Panc1 (cell line): ENCODE results near the gene DACH1. TPM values are rescaled to one million over a fixed set of nuclear protein-coding genes. Genes with fewer than 3 reads are reported as not detected.

ENCODE experiments used
- ATAC-seq: fragments of 200-7000 bp; cut with Tn5 transposase; 2 replicates; pipeline ENCODE4 v1.9.1; 2020; ENCODE audit warnings: mild to moderate bottlenecking, moderate library complexity
- BruUV-seq: library from RNA; stranded (reverse); fragments of 400-500 nt; replicated peaks from 2 replicates; lab custom pipeline; 2021; lab: Mats Ljungman, UMichigan
- CTCF ChIA-PET: fragments of 300-600 bp; sonication (Branson Sonifier 250); formaldehyde crosslinking; loops from one replicate; lab custom pipeline; 2022; ENCODE audit warnings: antibody characterized with exemption; lab: Charles Lee
- POLR2A ChIA-PET: fragments of 300-600 bp; sonication (Branson Sonifier 250); formaldehyde crosslinking; loops from one replicate; lab custom pipeline; 2022; ENCODE audit warnings: antibody characterized with exemption; lab: Charles Lee
- DNase-seq: peaks from one replicate; pipeline ENCODE4 v3.0.0-alpha.2; 2010; ENCODE audit warnings: low read depth, low spot score
- H3K27ac ChIP-seq: 2 replicates; pipeline ENCODE4 v1.5.1; 2011; ENCODE audit warnings: mild to moderate bottlenecking, low read length, inconsistent platforms
- H3K27me3 ChIP-seq: fragments of 200-500 bp; sonication (Bioruptor generic); 2 replicates; pipeline ENCODE4 v1.6.0; 2014; ENCODE audit warnings: low read length, inconsistent platforms; ENCODE audit not compliant: control insufficient read depth, insufficient read depth
- H3K36me3 ChIP-seq: fragments of 200-500 bp; sonication (Bioruptor generic); 2 replicates; pipeline ENCODE4 v1.5.1; 2014; ENCODE audit warnings: inconsistent platforms, mild to moderate bottlenecking, low read length, moderate library complexity; ENCODE audit not compliant: control insufficient read depth, insufficient read depth
- H3K4me1 ChIP-seq: 2 replicates; pipeline ENCODE4 v1.5.1; 2011; ENCODE audit warnings: inconsistent platforms, mild to moderate bottlenecking, low read length, moderate library complexity; ENCODE audit not compliant: control insufficient read depth, insufficient read depth
- H3K4me3 ChIP-seq, 2 experiments: 2 replicates each; pipeline ENCODE4 v1.5.1; 2011 to 2012; ENCODE audit warnings: low read depth in 2 of 2, low read length in 2 of 2, mild to moderate bottlenecking in 2 of 2, inconsistent platforms in 1 of 2, moderate library complexity in 1 of 2
- H3K9me3 ChIP-seq: fragments of 200-500 bp; sonication (Bioruptor generic); 2 replicates; pipeline ENCODE4 v1.5.1; 2014; ENCODE audit warnings: low read depth, mild to moderate bottlenecking, inconsistent platforms, low read length, moderate library complexity; ENCODE audit not compliant: control insufficient read depth, insufficient read depth
- CTCF ChIP-seq: fragments of 450-650 bp; IDR thresholded peaks from 2 replicates; pipeline ENCODE4 v1.5.1; 2017; ENCODE audit warnings: mild to moderate bottlenecking
- POLR2AphosphoS5 ChIP-seq: IDR thresholded peaks from 2 replicates; pipeline ENCODE4 v1.6.1; 2012; ENCODE audit warnings: mild to moderate bottlenecking, low read depth, low read length, moderate library complexity
- REST ChIP-seq, 2 experiments: IDR thresholded peaks; 2 replicates each; pipeline ENCODE4 v1.6.1; 2011 to 2012; ENCODE audit warnings: low read depth in 2 of 2, control low read depth in 1 of 2, low read length in 1 of 2, mild to moderate bottlenecking in 1 of 2, moderate library complexity in 1 of 2; ENCODE audit not compliant: insufficient read depth in 1 of 2
- SIN3A ChIP-seq: IDR thresholded peaks from 2 replicates; pipeline ENCODE4 v1.6.1; 2012; ENCODE audit warnings: low read depth, mild to moderate bottlenecking, low read length, moderate library complexity, borderline replicate concordance; ENCODE audit not compliant: insufficient read depth
- TCF7L2 ChIP-seq: IDR thresholded peaks from 2 replicates; pipeline ENCODE4 v1.6.1; 2011; ENCODE audit warnings: mild to moderate bottlenecking, low read depth, low read length, inconsistent platforms
- in situ Hi-C: cut with HindIII; loops from 2 replicates; pipeline ENCODE4 v1.10.0; 2016; ENCODE audit warnings: low sequenced_read_pairs, low pct_unique_long_range_greater_than_20kb
- intact Hi-C: fragments of 100-400 bp; cut with micrococcal nuclease; formaldehyde crosslinking; loops from one replicate; pipeline ENCODE4 v1.10.0; 2022; ENCODE audit not compliant: unreplicated experiment
- total RNA-seq: library from RNA; stranded (reverse); gene quantifications from one replicate; pipeline ENCODE4 v1.2.1, GENCODE V29; 2021; ENCODE audit not compliant: unreplicated experiment

DACH1 gene
- total RNA-seq, 1 experiment from 2014 or later = 0.54 TPM

- ChIA-PET CTCF (no interaction called here), POLR2A (interaction anchor here (0.7 kb wide), 1 partner anchor 204 kb away, joined by 3 read pairs; no protein-coding TSS in a partner anchor)
- H3K27ac ChIP-seq = no peak overlapping the region
- TF ChIP-seq REST (IDR thresholded peaks at IDR 0.05; ENCODE audit: insufficient read depth in 1 of 2, low read depth in 2 of 2, low read length in 1 of 2) (no peak), SIN3A (no peak), POLR2AphosphoS5 (no peak), CTCF (no peak), TCF7L2 (no peak)
- in situ Hi-C loops (no loop called here), intact Hi-C loops (no loop called here)
- H3K4me3 ChIP-seq = no peak overlapping the region
- no peak for ATAC-seq
- BruUV-seq = no TSS peak
- DNase-seq = no peak
- no peaks in the 10 kb centered on the region for H3K27me3 ChIP-seq
- no peaks in the 10 kb centered on the region for H3K9me3 ChIP-seq
- no peaks in the 10 kb centered on the region for H3K4me1 ChIP-seq
- no peaks in the 10 kb centered on the region for H3K36me3 ChIP-seq
Measured at GRCh38 chr13:71457645-71458044, 409.4 kb downstream of the DACH1 start.

GRCh38 chr13:71456136-71456535, 410.9 kb downstream of the DACH1 start:
- ChIA-PET POLR2A (no interaction called here), CTCF (no interaction called here)
- in situ Hi-C loops = no loop called here
- no peak for TF ChIP-seq CTCF
- TF ChIP-seq POLR2AphosphoS5 = no peak
- no peak for TF ChIP-seq TCF7L2
- no peak for TF ChIP-seq SIN3A
- no peak for TF ChIP-seq REST (IDR thresholded peaks at IDR 0.05; ENCODE audit: insufficient read depth in 1 of 2, low read depth in 2 of 2, low read length in 1 of 2)
- Histone ChIP-seq H3K4me3 (no peak overlapping the region), H3K27ac (no peak overlapping the region), H3K9me3 (no peaks in the 10 kb centered on the region), H3K27me3 (no peaks in the 10 kb centered on the region), H3K36me3 (no peaks in the 10 kb centered on the region), H3K4me1 (no peaks in the 10 kb centered on the region)
- no peak for DNase-seq
- intact Hi-C loops = no loop called here
- no TSS peak for BruUV-seq
- ATAC-seq = no peak
